CD14-positive monocyte (primary cell): Measurements from ENCODE around the gene PIM1. TPM values are rescaled to one million over a fixed set of nuclear protein-coding genes. Genes with fewer than 3 reads are reported as not detected.

Source experiments
- DNase-seq, 3 donors: peaks; one replicate each; pipeline ENCODE4 v3.0.0-alpha.2; 2011 to 2022
- H2AFZ ChIP-seq: 2 replicates; pipeline ENCODE4 v1.6.0; 2012; ENCODE audit warnings: mild to moderate bottlenecking, low read depth, low read length, inconsistent platforms; ENCODE audit not compliant: insufficient read depth, poor library complexity, severe bottlenecking
- H3K27ac ChIP-seq, 2 donors: 1 replicate in 1 of 2; 2 replicates in 1 of 2; pipeline ENCODE4 v1.5.1; 2012 to 2013; ENCODE audit warnings: low read length in 2 of 2, control low read depth in 1 of 2, inconsistent platforms in 1 of 2, low read depth in 1 of 2, mild to moderate bottlenecking in 1 of 2
- H3K27me3 ChIP-seq, 2 donors: one replicate each; pipeline versions ENCODE4 v1.6.0 to v1.6.1; 2011 to 2013; ENCODE audit warnings: low read length in 2 of 2; ENCODE audit not compliant: control insufficient read depth in 2 of 2, insufficient read depth in 2 of 2
- H3K36me3 ChIP-seq, 2 donors: replicated peaks in 1 of 2; 1 replicate in 1 of 2; 2 replicates in 1 of 2; pipeline versions ENCODE4 v1.5.1 to v1.6.1; 2012 to 2013; ENCODE audit warnings: low read length in 2 of 2, control low read depth in 1 of 2, inconsistent platforms in 1 of 2, mild to moderate bottlenecking in 1 of 2; ENCODE audit not compliant: insufficient read depth in 2 of 2, control insufficient read depth in 1 of 2
- H3K4me1 ChIP-seq, 2 donors: 1 replicate in 1 of 2; 2 replicates in 1 of 2; pipeline versions ENCODE4 v1.5.1 to v1.6.1; 2012 to 2013; ENCODE audit warnings: low read length in 2 of 2, control low read depth in 1 of 2, inconsistent platforms in 1 of 2, mild to moderate bottlenecking in 1 of 2, moderate library complexity in 1 of 2; ENCODE audit not compliant: insufficient read depth in 2 of 2, control insufficient read depth in 1 of 2
- H3K4me2 ChIP-seq: replicated peaks from 2 replicates; pipeline ENCODE3; 2012; ENCODE audit warnings: low read length, moderate library complexity, mild to moderate bottlenecking; ENCODE audit not compliant: poor library complexity, severe bottlenecking; ENCODE audit errors: extremely low read depth
- H3K4me3 ChIP-seq, 3 experiments: fragments of 200-600 bp in 1 of 3; sonication (generic) in 1 of 3; replicated peaks in 1 of 3; 1 replicate in 2 of 3; 2 replicates in 1 of 3; pipeline ENCODE4 v1.5.1; 2011 to 2013; ENCODE audit warnings: low read length in 3 of 3, mild to moderate bottlenecking in 3 of 3, control low read depth in 2 of 3, low read depth in 2 of 3, inconsistent platforms in 1 of 3, moderate library complexity in 1 of 3
- H3K79me2 ChIP-seq: 2 replicates; pipeline ENCODE4 v1.6.0; 2012; ENCODE audit warnings: mild to moderate bottlenecking, control low read depth, inconsistent platforms, low read length, moderate library complexity; ENCODE audit not compliant: insufficient read depth
- H3K9ac ChIP-seq: 2 replicates; pipeline ENCODE4 v1.6.0; 2017; ENCODE audit warnings: low read length, mild to moderate bottlenecking; ENCODE audit not compliant: insufficient read depth, poor library complexity, severe bottlenecking
- H3K9me3 ChIP-seq, 2 donors: replicated peaks in 1 of 2; 1 replicate in 1 of 2; 2 replicates in 1 of 2; pipeline versions ENCODE4 v1.5.1 to v1.6.1; 2012 to 2013; ENCODE audit warnings: low read length in 2 of 2, control low read depth in 1 of 2; ENCODE audit not compliant: control insufficient read depth in 1 of 2, insufficient read depth in 1 of 2
- H4K20me1 ChIP-seq: 2 replicates; pipeline ENCODE4 v1.6.0; 2012; ENCODE audit warnings: mild to moderate bottlenecking, low read length, control low read depth, moderate library complexity; ENCODE audit not compliant: insufficient read depth
- H3K27ac Mint-ChIP-seq, 7 donors: one replicate each; pipeline ENCODE4 v1.8.0; 2020; ENCODE audit warnings: mild to moderate bottlenecking in 7 of 7, mixed read lengths in 7 of 7, moderate library complexity in 6 of 7, inconsistent platforms in 2 of 7
- H3K27me3 Mint-ChIP-seq, 3 donors: one replicate each; pipeline ENCODE4 v1.8.0; 2021 to 2022; ENCODE audit warnings: low read depth in 3 of 3, mild to moderate bottlenecking in 3 of 3, mixed read lengths in 3 of 3, moderate library complexity in 3 of 3, inconsistent platforms in 1 of 3
- H3K36me3 Mint-ChIP-seq, 2 donors: one replicate each; pipeline ENCODE4 v1.8.0; 2020; ENCODE audit warnings: mixed read lengths in 2 of 2, inconsistent platforms in 1 of 2, mild to moderate bottlenecking in 1 of 2
- H3K4me1 Mint-ChIP-seq: one replicate; pipeline ENCODE4 v1.8.0; 2020; ENCODE audit warnings: mild to moderate bottlenecking, mixed read lengths
- H3K4me3 Mint-ChIP-seq, 2 donors: one replicate each; pipeline ENCODE4 v1.8.0; 2020; ENCODE audit warnings: mild to moderate bottlenecking in 2 of 2, mixed read lengths in 2 of 2, moderate library complexity in 1 of 2
- H3K9me3 Mint-ChIP-seq, 7 donors: one replicate each; pipeline ENCODE4 v1.8.0; 2020 to 2022; ENCODE audit warnings: mixed read lengths in 7 of 7, mild to moderate bottlenecking in 6 of 7, moderate library complexity in 6 of 7, inconsistent platforms in 2 of 7
- CTCF ChIP-seq: fragments of 200-600 bp; IDR thresholded peaks from one replicate; pipeline ENCODE4 v1.8.0; 2022; ENCODE audit warnings: antibody characterized with exemption, mild to moderate bottlenecking
- WGBS: methylation state at CpG from one replicate; pipeline ENCODE4 v1.1.5; 2013; ENCODE audit warnings: missing lambda C conversion rate; ENCODE audit not compliant: insufficient coverage; 5-methylcytosine and 5-hydroxymethylcytosine counted together
- intact Hi-C, 2 donors: fragments of 100-400 bp; cut with micrococcal nuclease; formaldehyde crosslinking; loops; one replicate each; pipeline versions ENCODE4 v1.15.0 to v1.15.1; 2023
- polyA plus RNA-seq, 3 donors: library from polyadenylated mRNA; depleted of rRNA in 1 of 3; unstranded in 2 of 3; stranded (reverse) in 1 of 3; fragments of 300-500 nt in 2 of 3; fragments of >200 nt in 1 of 3; fragmentation: Illumina TruSeq in 2 of 3; gene quantifications; 1 replicate in 2 of 3; 2 replicates in 1 of 3; pipeline ENCODE4 v1.2.3, GENCODE V29; 2012 to 2021

Gene PIM1
- polyA plus RNA-seq, 3 donors: 20.5 to 25.0 (median 24.4) TPM

- H3K79me2 ChIP-seq: no peaks in the 10 kb centered on the region
- H4K20me1 ChIP-seq: no peaks in the 10 kb centered on the region
- H3K4me1 ChIP-seq: peaks cover 31 to 36% of the 10 kb centered on the region in 2 donors
- H3K36me3 ChIP-seq: no peaks in the 10 kb centered on the region
- H3K27me3 Mint-ChIP-seq: peaks cover 0 to 4% (median 2%) of the 10 kb centered on the region in 3 donors
- H3K4me3 Mint-ChIP-seq: no peak overlapping the region
- H3K27me3 ChIP-seq: no peaks in the 10 kb centered on the region
- peak overlapping the region in 1 of 7 donors; percentile 66 for H3K27ac Mint-ChIP-seq
- H3K4me3 ChIP-seq: no peak overlapping the region
- intact Hi-C loops: loop anchor here in 1 of 2 donors (5.0 kb wide), 1 partner anchor 47 kb away; no protein-coding TSS in a partner anchor
- WGBS: no CpG with 5 or more reads among the region's 5 CpGs
- H3K4me2 ChIP-seq: no peak overlapping the region
- no peaks in the 10 kb centered on the region for H3K36me3 Mint-ChIP-seq
- H3K27ac ChIP-seq: no peak overlapping the region
- peaks cover 0 to 3% (median 0%) of the 10 kb centered on the region in 7 donors for H3K9me3 Mint-ChIP-seq
- no peak overlapping the region for H3K9ac ChIP-seq
- no peak overlapping the region for H2AFZ ChIP-seq
- no peak for TF ChIP-seq CTCF
- DNase-seq: peak in 2 of 3 donors; percentile 16 to 19
- H3K4me1 Mint-ChIP-seq: peaks cover 30% of the 10 kb centered on the region
- no peaks in the 10 kb centered on the region for H3K9me3 ChIP-seq
Measured at GRCh38 chr6:37129566-37129965, 40.4 kb upstream of the PIM1 start.

GRCh38 chr6:37130704-37131103 lies 39.2 kb upstream of the PIM1 start:
- no peaks in the 10 kb centered on the region for H3K9me3 ChIP-seq
- intact Hi-C loops: no loop called here
- DNase-seq: peak; percentile 68 to 89 (median 72)
- H3K27ac ChIP-seq: peak overlapping the region in 1 of 2 donors; percentile 45
- H3K9ac ChIP-seq: no peak overlapping the region
- WGBS: no CpG with 5 or more reads among the region's 3 CpGs
- TF ChIP-seq CTCF: no peak
- Mint-ChIP-seq H3K27ac (peak overlapping the region; percentile 60 to 88 (median 74)), H3K4me3 (peak overlapping the region in 1 of 2 donors; percentile 32), H3K9me3 (peaks cover 0 to 3% (median 0%) of the 10 kb centered on the region in 7 donors), H3K27me3 (peaks cover 0 to 4% (median 2%) of the 10 kb centered on the region in 3 donors), H3K4me1 (peaks cover 29% of the 10 kb centered on the region), H3K36me3 (no peaks in the 10 kb centered on the region)
- no peaks in the 10 kb centered on the region for H3K36me3 ChIP-seq
- H3K27me3 ChIP-seq: no peaks in the 10 kb centered on the region
- H3K4me1 ChIP-seq: peaks cover 28 to 32% of the 10 kb centered on the region in 2 donors
- no peak overlapping the region for H3K4me3 ChIP-seq
- no peak overlapping the region for H2AFZ ChIP-seq
- no peaks in the 10 kb centered on the region for H3K79me2 ChIP-seq
- no peaks in the 10 kb centered on the region for H4K20me1 ChIP-seq
- H3K4me2 ChIP-seq: peak overlapping the region; percentile 41
